DND-41 (cell line): ENCODE measurements around the gene TTLL11.

Experiments
- ATAC-seq: fragments of 200-7000 bp; cut with Tn5 transposase; 3 replicates; pipeline ENCODE4 v1.9.1; 2021; ENCODE audit warnings: low read depth; ENCODE audit not compliant: insufficient read depth
- DNase-seq: peaks from one replicate; pipeline ENCODE4 v3.0.0-alpha.2; 2020
- H2AFZ ChIP-seq: 2 replicates; pipeline ENCODE4 v1.6.0; 2012; ENCODE audit warnings: low read depth, low read length
- H3K27ac ChIP-seq: 2 replicates; pipeline ENCODE4 v1.5.1; 2012; ENCODE audit warnings: low read length, inconsistent platforms
- H3K27me3 ChIP-seq: fragments of 200-600 bp; sonication (generic); 2 replicates; pipeline ENCODE4 v1.6.0; 2012; ENCODE audit warnings: low read length, mild to moderate bottlenecking, inconsistent platforms; ENCODE audit not compliant: insufficient read depth, poor library complexity
- H3K36me3 ChIP-seq: 2 replicates; pipeline ENCODE4 v1.5.1; 2012; ENCODE audit warnings: low read length, inconsistent platforms; ENCODE audit not compliant: insufficient read depth
- H3K4me1 ChIP-seq: 2 replicates; pipeline ENCODE4 v1.5.1; 2012; ENCODE audit warnings: mild to moderate bottlenecking, low read length; ENCODE audit not compliant: insufficient read depth
- H3K4me2 ChIP-seq: 2 replicates; pipeline ENCODE4 v1.6.0; 2012; ENCODE audit warnings: mild to moderate bottlenecking, moderate library complexity, low read length, inconsistent platforms; ENCODE audit not compliant: insufficient read depth
- H3K4me3 ChIP-seq, 2 experiments: fragments of 200-600 bp in 1 of 2; shearing (Covaris generic) in 1 of 2; 2 replicates each; pipeline ENCODE4 v1.5.1; 2012 to 2016; ENCODE audit warnings: inconsistent platforms in 2 of 2, low read length in 2 of 2, mild to moderate bottlenecking in 2 of 2, low read depth in 1 of 2, moderate library complexity in 1 of 2
- H3K79me2 ChIP-seq: 2 replicates; pipeline ENCODE4 v1.6.0; 2012; ENCODE audit warnings: low read length, inconsistent platforms; ENCODE audit not compliant: insufficient read depth
- H3K9ac ChIP-seq: 2 replicates; pipeline ENCODE4 v1.6.0; 2012; ENCODE audit warnings: low read depth, mild to moderate bottlenecking, inconsistent platforms, low read length, moderate library complexity
- H3K9me3 ChIP-seq: 2 replicates; pipeline ENCODE4 v1.5.1; 2012; ENCODE audit warnings: low read length, moderate library complexity, mild to moderate bottlenecking, inconsistent platforms; ENCODE audit not compliant: insufficient read depth, severe bottlenecking
- H4K20me1 ChIP-seq: 2 replicates; pipeline ENCODE4 v1.6.0; 2012; ENCODE audit warnings: low read length; ENCODE audit not compliant: insufficient read depth
- EZH2 ChIP-seq: IDR thresholded peaks from 3 replicates; pipeline ENCODE4 v1.6.1; 2012; ENCODE audit warnings: borderline replicate concordance, low read depth, mild to moderate bottlenecking, moderate library complexity, low read length, inconsistent platforms; ENCODE audit not compliant: severe bottlenecking
- TF ChIP-seq, protein P1 (sequence below): IDR thresholded peaks from 2 replicates; pipeline ENCODE4 v1.5.1; 2012; ENCODE audit warnings: borderline replicate concordance, low read length, moderate library complexity, mild to moderate bottlenecking; ENCODE audit not compliant: poor library complexity, severe bottlenecking; ENCODE audit errors: extremely low read depth

The TTLL11 gene

DNA sequence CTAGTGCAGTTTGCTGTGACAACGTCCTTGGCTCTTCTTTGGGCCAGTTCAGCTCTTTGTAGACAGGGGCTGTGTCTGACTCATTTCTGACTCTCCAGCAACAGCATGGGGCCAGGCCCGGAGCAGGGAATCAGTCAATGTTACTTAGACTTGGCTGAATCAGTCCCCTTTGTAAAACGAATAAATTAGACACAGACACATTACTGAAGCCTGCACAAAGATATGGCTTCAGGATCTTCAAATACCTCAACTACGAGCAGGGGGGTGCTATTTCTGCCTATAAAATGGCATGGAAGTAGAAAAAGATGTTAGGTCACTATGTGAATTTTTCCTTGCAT lies 204.7 kb downstream of the TTLL11 start:
- no peak for ATAC-seq
- Histone ChIP-seq H4K20me1 (no peaks in the 10 kb centered on the region), H3K9ac (no peak overlapping the region), H3K4me1 (no peaks in the 10 kb centered on the region), H3K27ac (no peak overlapping the region), H3K9me3 (no peaks in the 10 kb centered on the region), H3K79me2 (no peaks in the 10 kb centered on the region), H3K36me3 (no peaks in the 10 kb centered on the region), H2AFZ (no peak overlapping the region), H3K4me2 (no peak overlapping the region), H3K27me3 (no peaks in the 10 kb centered on the region), H3K4me3 (no peak overlapping the region)
- DNase-seq = no peak
- TF ChIP-seq, protein P1, sequence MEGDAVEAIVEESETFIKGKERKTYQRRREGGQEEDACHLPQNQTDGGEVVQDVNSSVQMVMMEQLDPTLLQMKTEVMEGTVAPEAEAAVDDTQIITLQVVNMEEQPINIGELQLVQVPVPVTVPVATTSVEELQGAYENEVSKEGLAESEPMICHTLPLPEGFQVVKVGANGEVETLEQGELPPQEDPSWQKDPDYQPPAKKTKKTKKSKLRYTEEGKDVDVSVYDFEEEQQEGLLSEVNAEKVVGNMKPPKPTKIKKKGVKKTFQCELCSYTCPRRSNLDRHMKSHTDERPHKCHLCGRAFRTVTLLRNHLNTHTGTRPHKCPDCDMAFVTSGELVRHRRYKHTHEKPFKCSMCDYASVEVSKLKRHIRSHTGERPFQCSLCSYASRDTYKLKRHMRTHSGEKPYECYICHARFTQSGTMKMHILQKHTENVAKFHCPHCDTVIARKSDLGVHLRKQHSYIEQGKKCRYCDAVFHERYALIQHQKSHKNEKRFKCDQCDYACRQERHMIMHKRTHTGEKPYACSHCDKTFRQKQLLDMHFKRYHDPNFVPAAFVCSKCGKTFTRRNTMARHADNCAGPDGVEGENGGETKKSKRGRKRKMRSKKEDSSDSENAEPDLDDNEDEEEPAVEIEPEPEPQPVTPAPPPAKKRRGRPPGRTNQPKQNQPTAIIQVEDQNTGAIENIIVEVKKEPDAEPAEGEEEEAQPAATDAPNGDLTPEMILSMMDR = no peak
- no peak for TF ChIP-seq EZH2

DNA sequence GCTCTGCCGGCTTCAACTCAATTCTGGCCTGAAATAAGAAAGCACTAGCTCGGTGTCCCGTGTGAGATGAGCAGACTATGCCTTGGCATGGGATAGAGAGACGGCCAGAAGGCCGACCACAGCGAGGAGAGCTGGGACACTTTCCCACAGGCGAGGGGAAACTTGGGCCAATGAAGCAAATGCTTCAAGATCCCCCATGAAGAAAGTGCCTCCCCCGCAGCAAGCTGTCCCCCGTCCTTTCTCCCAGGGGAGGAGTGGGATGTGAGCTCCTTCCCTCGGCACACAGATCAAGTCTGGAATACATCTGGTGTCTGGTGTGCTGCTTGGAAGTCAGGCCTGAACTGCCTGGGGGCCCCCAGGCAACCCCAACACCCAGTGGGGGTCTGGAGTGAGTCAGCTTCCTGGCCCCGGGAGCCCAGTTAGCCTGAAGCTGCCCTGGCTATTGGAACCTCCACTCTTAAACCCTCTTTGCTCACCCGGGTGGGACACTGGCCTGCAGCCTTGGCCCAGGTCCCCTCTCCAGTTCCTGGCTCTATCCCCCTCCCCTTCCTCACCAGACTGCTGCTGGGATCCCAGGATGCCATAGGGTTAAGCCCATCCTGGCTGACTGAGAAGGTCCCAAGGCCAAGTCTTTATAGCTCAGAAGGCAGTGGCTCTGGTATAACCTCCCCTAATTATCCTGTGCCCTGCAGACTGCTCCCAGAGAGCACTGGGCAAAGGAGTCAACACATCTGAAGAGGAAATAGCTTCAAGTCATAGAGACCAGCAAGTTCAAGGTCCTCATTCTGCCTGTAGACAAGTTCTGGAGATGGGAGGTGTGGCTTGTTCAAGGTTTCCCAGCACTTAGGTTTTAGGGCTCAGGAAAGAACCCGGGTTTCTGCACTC lies 205.3 kb downstream of the TTLL11 start:
- TF ChIP-seq, protein P1 = no peak
- no peak for TF ChIP-seq EZH2
- no peaks in the 10 kb centered on the region for H4K20me1 ChIP-seq
- DNase-seq = no peak
- H3K9ac ChIP-seq = no peak overlapping the region
- no peaks in the 10 kb centered on the region for H3K9me3 ChIP-seq
- H2AFZ ChIP-seq = no peak overlapping the region
- no peak for ATAC-seq
- H3K27me3 ChIP-seq = no peaks in the 10 kb centered on the region
- no peak overlapping the region for H3K27ac ChIP-seq
- H3K36me3 ChIP-seq = no peaks in the 10 kb centered on the region
- H3K4me1 ChIP-seq = no peaks in the 10 kb centered on the region
- no peaks in the 10 kb centered on the region for H3K79me2 ChIP-seq
- H3K4me3 ChIP-seq = no peak overlapping the region
- H3K4me2 ChIP-seq = no peak overlapping the region

DNA sequence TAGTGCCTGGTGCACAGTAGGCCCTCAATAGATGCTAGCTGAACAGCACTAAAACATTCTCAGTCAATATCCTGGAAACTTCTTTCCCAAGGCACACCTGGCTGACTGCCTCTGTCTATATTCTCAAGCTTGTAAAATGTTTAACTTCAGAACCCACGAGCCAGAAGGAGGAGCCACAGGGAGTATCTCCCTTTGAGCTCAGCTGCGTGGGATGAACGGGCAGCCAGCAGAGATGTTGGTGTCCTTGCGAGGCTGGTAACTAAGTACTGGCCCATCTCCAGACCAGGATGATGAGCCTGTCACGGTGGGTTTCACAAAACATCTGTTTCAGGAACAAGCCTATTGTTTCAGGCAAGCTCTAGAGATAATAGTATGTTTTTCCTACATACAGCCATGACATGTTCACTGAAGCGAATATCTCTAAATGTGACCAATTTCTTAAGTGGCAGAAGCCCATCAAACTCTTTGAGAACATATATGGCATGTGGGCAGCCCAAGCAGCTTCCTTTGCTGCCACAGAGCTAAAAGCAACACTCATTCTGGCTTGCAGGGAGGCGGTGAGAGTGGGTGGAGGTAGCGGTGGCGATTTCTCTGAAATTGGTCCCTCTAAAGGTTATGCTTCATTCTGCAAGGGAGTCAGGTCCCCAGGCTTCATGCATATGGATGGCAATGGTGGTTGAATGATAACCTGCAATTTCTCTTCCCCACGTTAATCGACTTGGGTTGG lies 206.2 kb downstream of the TTLL11 start:
- no peaks in the 10 kb centered on the region for H3K9me3 ChIP-seq
- H3K36me3 ChIP-seq = no peaks in the 10 kb centered on the region
- no peaks in the 10 kb centered on the region for H3K79me2 ChIP-seq
- H2AFZ ChIP-seq = no peak overlapping the region
- no peak overlapping the region for H3K4me3 ChIP-seq
- ATAC-seq (no peak), DNase-seq (no peak)
- no peaks in the 10 kb centered on the region for H4K20me1 ChIP-seq
- H3K27ac ChIP-seq = no peak overlapping the region
- no peak overlapping the region for H3K9ac ChIP-seq
- TF ChIP-seq EZH2 = no peak
- TF ChIP-seq, protein P1 = no peak
- H3K4me1 ChIP-seq = no peaks in the 10 kb centered on the region
- H3K27me3 ChIP-seq = no peaks in the 10 kb centered on the region
- H3K4me2 ChIP-seq = no peak overlapping the region
